Activated T-helper 1 cell treated with anti-CD3 and anti-CD28 coated beads, Interleukin-12 subunit alpha, Interleukin-12 subunit beta, Interleukin-2, Interleukin-4 antibody, amounts not matched to agents 30 ng/mL and 10 ng/mL and 1 ng/mL, durations not matched to agents 14 hours and 24 hours and 36 hours (primary cell): Measurements from ENCODE around the gene RIPPLY3. TPM values are rescaled to one million over a fixed set of nuclear protein-coding genes. Genes with fewer than 3 reads are reported as not detected.

Experiments
- DNase-seq: peaks from one replicate; pipeline ENCODE4 v3.0.0; 2021; ENCODE audit warnings: low spot score
- H3K27ac Mint-ChIP-seq: one replicate; pipeline ENCODE4 v1.8.0; 2021; ENCODE audit warnings: mild to moderate bottlenecking, mixed read lengths
- H3K27me3 Mint-ChIP-seq: one replicate; pipeline ENCODE4 v1.8.0; 2022; ENCODE audit warnings: mild to moderate bottlenecking, moderate library complexity, mixed read lengths; ENCODE audit not compliant: insufficient read depth
- H3K36me3 Mint-ChIP-seq: one replicate; pipeline ENCODE4 v1.8.0; 2021; ENCODE audit warnings: low read depth, mixed read lengths
- H3K4me1 Mint-ChIP-seq: one replicate; pipeline ENCODE4 v1.8.0; 2021; ENCODE audit warnings: low read depth, mixed read lengths
- H3K4me3 Mint-ChIP-seq: one replicate; pipeline ENCODE4 v1.8.0; 2021; ENCODE audit warnings: mild to moderate bottlenecking, moderate library complexity, mixed read lengths
- H3K9me3 Mint-ChIP-seq: one replicate; pipeline ENCODE4 v1.8.0; 2021; ENCODE audit warnings: mixed read lengths
- intact Hi-C: fragments of 100-400 bp; cut with micrococcal nuclease; formaldehyde crosslinking; loops from one replicate; pipeline ENCODE4 v1.15.1; 2024
- total RNA-seq: library from RNA; stranded (reverse); gene quantifications from 2 replicates; pipeline ENCODE4 v1.2.3, GENCODE V29; 2022

RIPPLY3 gene
- total RNA-seq, 1 donor from 2014 or later, result 0.10 TPM

GRCh38 chr21:37061926-37062592 lies 55.6 kb downstream of the RIPPLY3 start:
- DNase-seq, result no peak
- Mint-ChIP-seq H3K4me1 (no peaks in the 10 kb centered on the region), H3K27ac (no peak overlapping the region), H3K36me3 (no peaks in the 10 kb centered on the region), H3K4me3 (no peak overlapping the region), H3K9me3 (no peaks in the 10 kb centered on the region), H3K27me3 (no peaks in the 10 kb centered on the region)
- intact Hi-C loops, result no loop called here

GRCh38 chr21:37062593-37062935 lies 56.1 kb downstream of the RIPPLY3 start:
- Mint-ChIP-seq H3K9me3 (no peaks in the 10 kb centered on the region), H3K27ac (no peak overlapping the region), H3K4me3 (no peak overlapping the region), H3K4me1 (no peaks in the 10 kb centered on the region), H3K27me3 (no peaks in the 10 kb centered on the region), H3K36me3 (no peaks in the 10 kb centered on the region)
- no peak for DNase-seq
- intact Hi-C loops, result no loop called here

GRCh38 chr21:37063433-37063832 lies 56.9 kb downstream of the RIPPLY3 start:
- no peaks in the 10 kb centered on the region for H3K4me1 Mint-ChIP-seq
- DNase-seq, result no peak
- H3K36me3 Mint-ChIP-seq, result no peaks in the 10 kb centered on the region
- no peak overlapping the region for H3K27ac Mint-ChIP-seq
- H3K4me3 Mint-ChIP-seq, result no peak overlapping the region
- intact Hi-C loops, result no loop called here
- H3K9me3 Mint-ChIP-seq, result no peaks in the 10 kb centered on the region
- H3K27me3 Mint-ChIP-seq, result no peaks in the 10 kb centered on the region

GRCh38 chr21:37064841-37065240 lies 58.3 kb downstream of the RIPPLY3 start:
- intact Hi-C loops, result no loop called here
- no peak for DNase-seq
- Mint-ChIP-seq H3K36me3 (peaks cover 2% of the 10 kb centered on the region), H3K27me3 (no peaks in the 10 kb centered on the region), H3K9me3 (no peaks in the 10 kb centered on the region), H3K4me1 (peaks cover under 1% of the 10 kb centered on the region), H3K27ac (no peak overlapping the region), H3K4me3 (no peak overlapping the region)

GRCh38 chr21:37065561-37066177 lies 59.2 kb downstream of the RIPPLY3 start:
- no peak overlapping the region for H3K4me3 Mint-ChIP-seq
- peaks cover 8% of the 10 kb centered on the region for H3K4me1 Mint-ChIP-seq
- H3K27me3 Mint-ChIP-seq, result no peaks in the 10 kb centered on the region
- intact Hi-C loops, result no loop called here
- no peak overlapping the region for H3K27ac Mint-ChIP-seq
- peaks cover 9% of the 10 kb centered on the region for H3K36me3 Mint-ChIP-seq
- DNase-seq, result no peak
- H3K9me3 Mint-ChIP-seq, result no peaks in the 10 kb centered on the region

Other genes with a start within 250 kb of the RIPPLY3 start
- gene HLCS, start 40.0 kb upstream of the RIPPLY3 start, total RNA-seq, result 12.6 and 15.8 TPM in 2 replicates
- gene PIGP, start 66.4 kb downstream of the RIPPLY3 start, total RNA-seq, result 18.2 and 20.1 TPM in 2 replicates
- gene TTC3, start 66.6 kb downstream of the RIPPLY3 start, total RNA-seq, result 61.8 and 69.3 TPM in 2 replicates